ENCODE data around the gene KDM5B.

KDM5B gene

GRCh38 chr1:202682477-202682876, 125.7 kb downstream of the KDM5B start:
- no peak for DNase-seq

- DNase-seq = no peak
Observed at GRCh38 chr1:202681736-202682420, 126.3 kb downstream of the KDM5B start.

- no peak for DNase-seq
Observed at GRCh38 chr1:202680586-202681352, 127.5 kb downstream of the KDM5B start.

GRCh38 chr1:202679406-202680177, 128.6 kb downstream of the KDM5B start:
- DNase-seq = no peak

- DNase-seq = no peak
Observed at GRCh38 chr1:202677433-202677832, 130.8 kb downstream of the KDM5B start.

Measured in HCEC 1CT (cell line).